Glutamatergic neuron (in vitro differentiated cells): ENCODE measurements around the gene N4BP2L2. TPM values are rescaled to one million over a fixed set of nuclear protein-coding genes. Genes with fewer than 3 reads are reported as not detected.

Source experiments
- DNase-seq: peaks from one replicate; pipeline ENCODE4 v3.0.0; 2022
- H3K27ac Mint-ChIP-seq: one replicate; pipeline ENCODE4 v1.8.0; 2020; ENCODE audit warnings: mild to moderate bottlenecking, mixed read lengths, inconsistent platforms; ENCODE audit not compliant: unreplicated experiment
- H3K27me3 Mint-ChIP-seq: one replicate; pipeline ENCODE4 v1.8.0; 2020; ENCODE audit warnings: mild to moderate bottlenecking, moderate library complexity, mixed read lengths, inconsistent platforms; ENCODE audit not compliant: unreplicated experiment
- H3K36me3 Mint-ChIP-seq: one replicate; pipeline ENCODE4 v1.8.0; 2020; ENCODE audit warnings: mild to moderate bottlenecking, mixed read lengths, inconsistent platforms; ENCODE audit not compliant: unreplicated experiment
- H3K4me1 Mint-ChIP-seq: one replicate; pipeline ENCODE4 v1.8.0; 2020; ENCODE audit warnings: mild to moderate bottlenecking, low read depth, mixed read lengths, inconsistent platforms; ENCODE audit not compliant: unreplicated experiment
- H3K4me3 Mint-ChIP-seq: one replicate; pipeline ENCODE4 v1.8.0; 2020; ENCODE audit warnings: mild to moderate bottlenecking, mixed read lengths, inconsistent platforms; ENCODE audit not compliant: unreplicated experiment
- H3K9me3 Mint-ChIP-seq: one replicate; pipeline ENCODE4 v1.8.0; 2020; ENCODE audit warnings: mild to moderate bottlenecking, moderate library complexity, mixed read lengths, inconsistent platforms; ENCODE audit not compliant: unreplicated experiment
- CTCF ChIP-seq: fragments of 200-600 bp; sonication (generic); IDR thresholded peaks from one replicate; pipeline ENCODE4 v1.5.0; 2021; ENCODE audit not compliant: partially characterized antibody, unreplicated experiment
- total RNA-seq: library from RNA; stranded (reverse); fragmentation: NEBNext Ultra II Directional; extraction: Animal tissue kit (Norgen Biotek cat#: 25700); gene quantifications from one replicate; pipeline ENCODE4 v1.2.1, GENCODE V29; 2021; ENCODE audit not compliant: unreplicated experiment

The N4BP2L2 gene
- total RNA-seq, 1 donor from 2014 or later: 129 TPM

- H3K27me3 Mint-ChIP-seq: no peaks in the 10 kb centered on the region
- DNase-seq: no peak
- TF ChIP-seq CTCF: no peak
- no peak overlapping the region for H3K4me3 Mint-ChIP-seq
- no peaks in the 10 kb centered on the region for H3K9me3 Mint-ChIP-seq
- H3K27ac Mint-ChIP-seq: no peak overlapping the region
- no peaks in the 10 kb centered on the region for H3K4me1 Mint-ChIP-seq
- H3K36me3 Mint-ChIP-seq: no peaks in the 10 kb centered on the region
Measured at GRCh38 chr13:32499538-32500210, 38.9 kb downstream of the N4BP2L2 start.

- Mint-ChIP-seq H3K9me3 (no peaks in the 10 kb centered on the region), H3K36me3 (no peaks in the 10 kb centered on the region), H3K4me1 (no peaks in the 10 kb centered on the region), H3K27me3 (no peaks in the 10 kb centered on the region), H3K4me3 (no peak overlapping the region), H3K27ac (no peak overlapping the region)
- TF ChIP-seq CTCF: no peak
- DNase-seq: no peak
Measured at GRCh38 chr13:32497589-32497988, 41.0 kb downstream of the N4BP2L2 start.

- H3K4me1 Mint-ChIP-seq: no peaks in the 10 kb centered on the region
- no peak overlapping the region for H3K4me3 Mint-ChIP-seq
- H3K27me3 Mint-ChIP-seq: no peaks in the 10 kb centered on the region
- no peak for TF ChIP-seq CTCF
- H3K36me3 Mint-ChIP-seq: no peaks in the 10 kb centered on the region
- H3K9me3 Mint-ChIP-seq: no peaks in the 10 kb centered on the region
- no peak overlapping the region for H3K27ac Mint-ChIP-seq
- DNase-seq: no peak
Measured at GRCh38 chr13:32496599-32497160, 41.9 kb downstream of the N4BP2L2 start.

- no peak overlapping the region for H3K27ac Mint-ChIP-seq
- no peak for DNase-seq
- no peak overlapping the region for H3K4me3 Mint-ChIP-seq
- no peaks in the 10 kb centered on the region for H3K27me3 Mint-ChIP-seq
- no peaks in the 10 kb centered on the region for H3K4me1 Mint-ChIP-seq
- H3K36me3 Mint-ChIP-seq: no peaks in the 10 kb centered on the region
- no peaks in the 10 kb centered on the region for H3K9me3 Mint-ChIP-seq
- no peak for TF ChIP-seq CTCF
Measured at GRCh38 chr13:32495841-32496240, 42.8 kb downstream of the N4BP2L2 start.

GRCh38 chr13:32495429-32495828 is 43.2 kb downstream of the N4BP2L2 start:
- no peaks in the 10 kb centered on the region for H3K27me3 Mint-ChIP-seq

More at GRCh38 chr13:32495429-32495828, 43.2 kb downstream of the N4BP2L2 start:
- Mint-ChIP-seq H3K4me3 (no peak overlapping the region), H3K4me1 (no peaks in the 10 kb centered on the region), H3K36me3 (no peaks in the 10 kb centered on the region), H3K9me3 (no peaks in the 10 kb centered on the region), H3K27ac (no peak overlapping the region)
- TF ChIP-seq CTCF: no peak
- DNase-seq: no peak
